H9 (cell line): ENCODE results near the gene SYNGR4. TPM values are rescaled to one million over a fixed set of nuclear protein-coding genes. Genes with fewer than 3 reads are reported as not detected.

Experiments used
- DNase-seq: peaks from one replicate; pipeline ENCODE4 v3.0.0-alpha.2; 2017
- H2AFZ ChIP-seq: one replicate; pipeline ENCODE4 v1.6.1; 2013; ENCODE audit warnings: mild to moderate bottlenecking, low read length, control low read depth, moderate library complexity
- H2AK5ac ChIP-seq: 2 replicates; pipeline ENCODE4 v1.6.1; 2013; ENCODE audit warnings: low read length, control low read depth, mixed read lengths; ENCODE audit not compliant: insufficient read length
- H2BK120ac ChIP-seq: one replicate; pipeline ENCODE4 v1.6.1; 2013; ENCODE audit warnings: low read depth, mild to moderate bottlenecking, low read length, control low read depth, inconsistent platforms; ENCODE audit not compliant: poor library complexity, severe bottlenecking
- H2BK12ac ChIP-seq: 2 replicates; pipeline ENCODE4 v1.6.1; 2013; ENCODE audit warnings: low read length, control low read depth, mixed read lengths, low read depth; ENCODE audit not compliant: insufficient read length
- H2BK15ac ChIP-seq: 2 replicates; pipeline ENCODE4 v1.6.1; 2013; ENCODE audit warnings: low read depth, low read length, control low read depth
- H2BK20ac ChIP-seq: one replicate; pipeline ENCODE4 v1.6.1; 2013; ENCODE audit warnings: low read depth, mild to moderate bottlenecking, low read length, control low read depth, inconsistent platforms; ENCODE audit not compliant: poor library complexity, severe bottlenecking
- H2BK5ac ChIP-seq: 2 replicates; pipeline ENCODE4 v1.6.1; 2013; ENCODE audit warnings: low read length, control low read depth, mixed read lengths; ENCODE audit not compliant: insufficient read length
- H3K14ac ChIP-seq: 2 replicates; pipeline ENCODE4 v1.6.1; 2013; ENCODE audit warnings: low read length, control low read depth; ENCODE audit not compliant: insufficient read depth
- H3K18ac ChIP-seq: 2 replicates; pipeline ENCODE4 v1.6.1; 2013; ENCODE audit warnings: low read depth, mild to moderate bottlenecking, mixed read lengths, low read length, control low read depth; ENCODE audit not compliant: insufficient read length
- H3K23ac ChIP-seq: 2 replicates; pipeline ENCODE4 v1.6.1; 2013; ENCODE audit warnings: low read length, control low read depth, mixed read lengths, low read depth; ENCODE audit not compliant: insufficient read length
- H3K23me2 ChIP-seq: 2 replicates; pipeline ENCODE4 v1.6.1; 2013; ENCODE audit warnings: low read depth, mild to moderate bottlenecking, mixed read lengths, low read length, control low read depth; ENCODE audit not compliant: insufficient read length, poor library complexity, severe bottlenecking
- H3K27ac ChIP-seq: 2 replicates; pipeline ENCODE4 v1.5.1; 2013; ENCODE audit warnings: low read length, control low read depth, mixed read lengths, low read depth; ENCODE audit not compliant: insufficient read length
- H3K27me3 ChIP-seq: 2 replicates; pipeline ENCODE4 v1.6.1; 2013; ENCODE audit warnings: low read length, control low read depth, inconsistent platforms; ENCODE audit not compliant: insufficient read depth
- H3K4ac ChIP-seq: 2 replicates; pipeline ENCODE4 v1.6.1; 2013; ENCODE audit warnings: low read depth, mild to moderate bottlenecking, control low read depth, inconsistent platforms, low read length, moderate library complexity
- H3K4me1 ChIP-seq: 2 replicates; pipeline ENCODE4 v1.6.1; 2013; ENCODE audit warnings: low read length, control low read depth, inconsistent platforms; ENCODE audit not compliant: insufficient read depth
- H3K4me2 ChIP-seq: 2 replicates; pipeline ENCODE4 v1.6.1; 2013; ENCODE audit warnings: low read length, control low read depth, mixed read lengths; ENCODE audit not compliant: insufficient read length, insufficient read depth
- H3K56ac ChIP-seq: 2 replicates; pipeline ENCODE4 v1.6.1; 2013; ENCODE audit warnings: low read depth, mild to moderate bottlenecking, mixed read lengths, low read length, control low read depth; ENCODE audit not compliant: insufficient read length
- H3K79me1 ChIP-seq: 2 replicates; pipeline ENCODE4 v1.6.1; 2013; ENCODE audit warnings: low read depth, mild to moderate bottlenecking, moderate library complexity, low read length, control low read depth, inconsistent platforms; ENCODE audit not compliant: insufficient read depth, poor library complexity, severe bottlenecking
- H3K79me2 ChIP-seq: 2 replicates; pipeline ENCODE4 v1.6.1; 2013; ENCODE audit warnings: low read length, control low read depth, inconsistent platforms; ENCODE audit not compliant: insufficient read depth
- H3K9ac ChIP-seq: 2 replicates; pipeline ENCODE4 v1.6.1; 2013; ENCODE audit warnings: low read length, control low read depth, mixed read lengths; ENCODE audit not compliant: insufficient read length; ENCODE audit errors: extremely low read depth
- H3K9me3 ChIP-seq: one replicate; pipeline ENCODE4 v1.6.1; 2013; ENCODE audit warnings: low read depth, low read length, inconsistent platforms; ENCODE audit not compliant: control insufficient read depth
- H3T11ph ChIP-seq: one replicate; pipeline ENCODE4 v1.6.1; 2013; ENCODE audit warnings: mild to moderate bottlenecking, low read length, control low read depth, inconsistent platforms
- H4K20me1 ChIP-seq: one replicate; pipeline ENCODE4 v1.6.1; 2013; ENCODE audit not compliant: control insufficient read depth, insufficient read length, insufficient read depth
- H4K5ac ChIP-seq: 2 replicates; pipeline ENCODE4 v1.6.1; 2013; ENCODE audit warnings: low read depth, mild to moderate bottlenecking, mixed read lengths, low read length, control low read depth; ENCODE audit not compliant: insufficient read length
- H4K8ac ChIP-seq: replicated peaks from 2 replicates; pipeline ENCODE4 v1.6.1; 2013; ENCODE audit warnings: low read length, control low read depth, mixed read lengths, low read depth; ENCODE audit not compliant: insufficient read length
- H4K91ac ChIP-seq: 2 replicates; pipeline ENCODE4 v1.6.1; 2013; ENCODE audit warnings: low read depth, mild to moderate bottlenecking, moderate library complexity, mixed read lengths, low read length, control low read depth; ENCODE audit not compliant: insufficient read length
- H3K27ac Mint-ChIP-seq, 3 experiments: 2 replicates in 2 of 3; 3 replicates in 1 of 3; pipeline ENCODE4 v1.8.0; 2020 to 2021; ENCODE audit warnings: mixed read lengths in 3 of 3, mild to moderate bottlenecking in 1 of 3, moderate library complexity in 1 of 3
- H3K27me3 Mint-ChIP-seq: 2 replicates; pipeline ENCODE4 v1.8.0; 2021; ENCODE audit warnings: low read depth, mild to moderate bottlenecking, moderate library complexity, mixed read lengths
- H3K36me3 Mint-ChIP-seq, 3 experiments: 2 replicates in 2 of 3; 3 replicates in 1 of 3; pipeline ENCODE4 v1.8.0; 2020 to 2021; ENCODE audit warnings: low read depth in 3 of 3, mixed read lengths in 3 of 3; ENCODE audit not compliant: insufficient read depth in 1 of 3
- H3K4me1 Mint-ChIP-seq, 2 experiments: 2 replicates each; pipeline ENCODE4 v1.8.0; 2020; ENCODE audit warnings: mixed read lengths in 2 of 2
- H3K4me3 Mint-ChIP-seq, 2 experiments: 2 replicates in 1 of 2; 3 replicates in 1 of 2; pipeline ENCODE4 v1.8.0; 2020 to 2021; ENCODE audit warnings: mild to moderate bottlenecking in 2 of 2, mixed read lengths in 2 of 2, moderate library complexity in 1 of 2
- H3K9me3 Mint-ChIP-seq, 2 experiments: 2 replicates in 1 of 2; 3 replicates in 1 of 2; pipeline ENCODE4 v1.8.0; 2020; ENCODE audit warnings: mild to moderate bottlenecking in 2 of 2, mixed read lengths in 2 of 2, moderate library complexity in 1 of 2
- CTCF ChIP-seq: fragments of 200-600 bp; sonication (generic); conservative IDR thresholded peaks from 3 replicates; pipeline ENCODE4 v1.8.0; 2021; ENCODE audit warnings: antibody characterized with exemption, mild to moderate bottlenecking
- WGBS: extraction: QIAGEN DNeasy Blood & Tissue Kit; methylation state at CpG from one replicate; pipeline ENCODE4 v1.1.7; 2013; ENCODE audit warnings: missing lambda C conversion rate, low lambda C conversion rate, mixed read lengths; ENCODE audit not compliant: insufficient read length; ENCODE audit errors: extremely low coverage; 5-methylcytosine and 5-hydroxymethylcytosine counted together
- total RNA-seq: library from RNA; stranded (reverse); gene quantifications from 2 replicates; pipeline ENCODE4 v1.2.1, GENCODE V29; 2021

Gene SYNGR4
- total RNA-seq, 1 experiment from 2014 or later = 0.31 TPM

DNA sequence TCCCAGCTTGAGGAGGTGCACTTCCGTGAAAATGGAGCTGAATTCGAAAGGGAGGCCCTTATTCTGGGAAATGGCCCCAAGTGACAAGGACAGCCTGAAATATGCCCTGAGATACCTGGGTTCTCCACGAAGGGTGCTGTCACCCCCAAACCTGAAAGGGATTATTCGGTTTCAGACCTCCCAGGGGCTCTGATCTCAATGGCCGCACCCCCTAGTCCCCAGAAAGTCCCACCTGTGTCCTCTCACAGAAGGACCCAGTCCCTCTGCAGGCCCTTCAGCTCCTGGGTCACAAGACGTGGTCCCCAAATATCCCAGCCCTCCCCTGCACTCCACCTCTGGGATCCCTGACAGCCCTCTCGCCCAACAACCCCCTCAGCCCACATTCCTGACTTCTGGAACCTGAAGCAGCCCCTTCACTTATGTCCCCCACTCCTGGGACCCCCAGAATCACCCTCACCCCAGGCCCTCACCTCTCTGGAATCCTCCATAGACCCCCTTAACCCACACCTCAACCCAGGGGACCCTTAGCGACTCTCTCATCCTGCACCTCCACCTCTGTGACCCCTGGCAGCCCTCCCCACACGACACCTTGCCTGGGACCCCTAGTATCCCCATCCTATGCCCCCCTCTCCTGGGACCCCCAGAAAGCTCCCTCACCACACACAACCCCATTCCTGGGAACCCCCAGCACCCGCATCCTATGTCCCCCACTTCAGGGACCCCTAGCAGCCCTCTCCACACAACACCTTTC, 606 bp downstream of the SYNGR4 start:
- no peak overlapping the region for H4K8ac ChIP-seq
- no peaks in the 10 kb centered on the region; the same call in none of the 2 replicates for H3K27me3 ChIP-seq
- no peaks in the 10 kb centered on the region for H3K9me3 ChIP-seq
- H2BK120ac ChIP-seq = no peak overlapping the region
- H3K27ac Mint-ChIP-seq = peak overlapping the region; percentile 44 to 80 (median 49); a peak in 3 of 7 replicates
- H2BK20ac ChIP-seq = no peak overlapping the region
- H2BK5ac ChIP-seq = no peak overlapping the region
- H3K4me3 Mint-ChIP-seq = peak overlapping the region; percentile 77 to 85; a peak in 4 of 5 replicates
- H3K9ac ChIP-seq = peak overlapping the region; percentile 53
- H3K9me3 Mint-ChIP-seq = no peaks in the 10 kb centered on the region
- H2AFZ ChIP-seq = no peak overlapping the region
- H3K18ac ChIP-seq = peak overlapping the region; percentile 30
- no peak for TF ChIP-seq CTCF
- H3K79me1 ChIP-seq = no peaks in the 10 kb centered on the region
- no peaks in the 10 kb centered on the region for H4K20me1 ChIP-seq
- H3K27ac ChIP-seq = no peak overlapping the region
- no peak for DNase-seq
- peak overlapping the region; percentile 56 for H4K91ac ChIP-seq
- no peak overlapping the region for H3K4ac ChIP-seq
- H2AK5ac ChIP-seq = no peak overlapping the region
- H4K5ac ChIP-seq = no peak overlapping the region
- peaks cover 2 to 7% (median 5%) of the 10 kb centered on the region in 3 experiments; a peak in 3 of 7 replicates for H3K36me3 Mint-ChIP-seq
- no CpG with 5 or more reads among the region's 10 CpGs for WGBS
- peaks cover 2 to 10% of the 10 kb centered on the region in 2 experiments; a peak in 2 of 4 replicates for H3K4me1 Mint-ChIP-seq
- peak overlapping the region; percentile 27; the same call in 1 of the 2 replicates for H2BK15ac ChIP-seq
- no peak overlapping the region for H2BK12ac ChIP-seq
- H3K4me1 ChIP-seq = no peaks in the 10 kb centered on the region; the same call in 1 of the 2 replicates
- peak overlapping the region; percentile 74; the same call in 1 of the 2 replicates for H3K14ac ChIP-seq
- peaks cover 5% of the 10 kb centered on the region for H3K23me2 ChIP-seq
- no peak overlapping the region for H3K23ac ChIP-seq
- peak overlapping the region; percentile 31 for H3K4me2 ChIP-seq
- peaks cover 19% of the 10 kb centered on the region for H3K27me3 Mint-ChIP-seq
- 0 out of 2 replicates have a peak, but pooled peaks cover under 1% of the 10 kb centered on the region for H3K79me2 ChIP-seq
- no peak overlapping the region for H3K56ac ChIP-seq
- no peak overlapping the region for H3T11ph ChIP-seq
